IMR-90 (cell line): ENCODE data around the gene EPHA6. TPM values are rescaled to one million over a fixed set of nuclear protein-coding genes. Genes with fewer than 3 reads are reported as not detected.

Experiments
- ATAC-seq: fragments of 200-7000 bp; cut with Tn5 transposase; 2 replicates; pipeline ENCODE4 v1.9.1; 2020; ENCODE audit warnings: low read depth, mild to moderate bottlenecking, moderate library complexity
- BruUV-seq: library from RNA; stranded (reverse); fragments of 400-500 nt; replicated peaks from 2 replicates; lab custom pipeline; 2021; lab: Mats Ljungman, UMichigan
- CTCF ChIA-PET: fragments of 300-600 bp; formaldehyde crosslinking; extraction: SDS; loops from one replicate; lab custom pipeline; 2021; ENCODE audit warnings: antibody characterized with exemption; lab: Yijun Ruan, JAX
- POLR2A ChIA-PET: fragments of 300-600 bp; sonication (Branson Sonifier 250); formaldehyde crosslinking; loops from one replicate; lab custom pipeline; 2022; ENCODE audit warnings: antibody characterized with exemption; ENCODE audit not compliant: unreplicated experiment; lab: Charles Lee
- DNase-seq: peaks from one replicate; pipeline ENCODE4 v3.0.0; 2013
- H2AFZ ChIP-seq: replicated peaks from 2 replicates; pipeline ENCODE3; 2013; ENCODE audit warnings: low read length, mild to moderate bottlenecking; ENCODE audit not compliant: poor library complexity
- H2AK5ac ChIP-seq: 2 replicates; pipeline ENCODE4 v1.6.1; 2013; ENCODE audit warnings: low read depth, low read length, inconsistent platforms
- H2AK9ac ChIP-seq: replicated peaks from 2 replicates; pipeline ENCODE3; 2013; ENCODE audit warnings: mild to moderate bottlenecking, low read depth, low read length, moderate library complexity; ENCODE audit not compliant: poor library complexity
- H2BK120ac ChIP-seq: 2 replicates; pipeline ENCODE4 v1.6.1; 2013; ENCODE audit warnings: low read depth, low read length, inconsistent platforms
- H2BK15ac ChIP-seq: 3 replicates; pipeline ENCODE4 v1.6.1; 2013; ENCODE audit warnings: low read depth, low read length, inconsistent platforms
- H2BK20ac ChIP-seq: 2 replicates; pipeline ENCODE4 v1.6.1; 2013; ENCODE audit warnings: low read depth, mild to moderate bottlenecking, inconsistent platforms, low read length, moderate library complexity
- H2BK5ac ChIP-seq: 2 replicates; pipeline ENCODE4 v1.6.1; 2013; ENCODE audit warnings: mild to moderate bottlenecking, low read depth, low read length, inconsistent platforms; ENCODE audit not compliant: poor library complexity, severe bottlenecking
- H3K14ac ChIP-seq: replicated peaks from 2 replicates; pipeline ENCODE4 v1.6.1; 2013; ENCODE audit warnings: low read depth, low read length, inconsistent platforms
- H3K18ac ChIP-seq: 2 replicates; pipeline ENCODE4 v1.6.1; 2013; ENCODE audit warnings: low read depth, low read length, control low read depth
- H3K23ac ChIP-seq: 2 replicates; pipeline ENCODE4 v1.6.1; 2013; ENCODE audit warnings: low read depth, low read length, inconsistent platforms
- H3K27ac ChIP-seq: 2 replicates; pipeline ENCODE4 v1.5.1; 2013; ENCODE audit warnings: mild to moderate bottlenecking, control low read depth, low read length; ENCODE audit not compliant: insufficient read depth
- H3K27me3 ChIP-seq: 2 replicates; pipeline ENCODE4 v1.6.1; 2013; ENCODE audit warnings: low read length; ENCODE audit not compliant: control insufficient read depth, insufficient read depth
- H3K36me3 ChIP-seq: 2 replicates; pipeline ENCODE4 v1.6.1; 2013; ENCODE audit warnings: low read length, mixed read lengths; ENCODE audit not compliant: control insufficient read depth, insufficient read depth
- H3K4ac ChIP-seq: 2 replicates; pipeline ENCODE4 v1.6.1; 2013; ENCODE audit warnings: low read depth, low read length, inconsistent platforms
- H3K4me1 ChIP-seq: 2 replicates; pipeline ENCODE4 v1.6.1; 2013; ENCODE audit warnings: low read length, mixed read lengths; ENCODE audit not compliant: control insufficient read depth, insufficient read depth
- H3K4me2 ChIP-seq: 2 replicates; pipeline ENCODE4 v1.6.1; 2013; ENCODE audit warnings: low read depth, mild to moderate bottlenecking, control low read depth, low read length, moderate library complexity
- H3K4me3 ChIP-seq: 2 replicates; pipeline ENCODE4 v1.5.1; 2013; ENCODE audit warnings: low read depth, mild to moderate bottlenecking, control low read depth, low read length, moderate library complexity; ENCODE audit not compliant: insufficient read depth
- H3K56ac ChIP-seq: 2 replicates; pipeline ENCODE4 v1.6.1; 2013; ENCODE audit warnings: low read length, inconsistent platforms; ENCODE audit not compliant: insufficient read depth; ENCODE audit errors: extremely low read depth
- H3K79me1 ChIP-seq, 2 experiments: 2 replicates each; pipeline ENCODE4 v1.6.1; 2013; ENCODE audit warnings: low read length in 2 of 2, inconsistent platforms in 1 of 2, low read depth in 1 of 2
- H3K9ac ChIP-seq: 2 replicates; pipeline ENCODE4 v1.6.1; 2013; ENCODE audit warnings: low read depth, low read length, control low read depth
- H3K9me1 ChIP-seq: 2 replicates; pipeline ENCODE4 v1.6.1; 2013; ENCODE audit warnings: low read length, inconsistent platforms; ENCODE audit not compliant: insufficient read depth
- H3K9me3 ChIP-seq: 2 replicates; pipeline ENCODE4 v1.6.1; 2013; ENCODE audit warnings: low read length; ENCODE audit not compliant: control insufficient read depth, insufficient read depth
- H4K20me1 ChIP-seq: 2 replicates; pipeline ENCODE4 v1.6.1; 2013; ENCODE audit warnings: low read length, inconsistent platforms; ENCODE audit not compliant: insufficient read depth
- H4K5ac ChIP-seq: 2 replicates; pipeline ENCODE4 v1.6.1; 2013; ENCODE audit warnings: mild to moderate bottlenecking, low read depth, low read length, control low read depth
- H4K8ac ChIP-seq, 2 experiments: 2 replicates each; pipeline ENCODE4 v1.6.1; 2013; ENCODE audit warnings: low read depth in 2 of 2, low read length in 2 of 2, control low read depth in 1 of 2, inconsistent platforms in 1 of 2
- H4K91ac ChIP-seq: 2 replicates; pipeline ENCODE4 v1.6.1; 2013; ENCODE audit warnings: low read depth, low read length, inconsistent platforms; ENCODE audit not compliant: insufficient read depth
- BHLHE40 ChIP-seq: fragments of 150-350 bp; IDR thresholded peaks from 2 replicates; pipeline ENCODE4 v1.6.1; 2016; ENCODE audit warnings: mild to moderate bottlenecking, low read depth, low read length
- CEBPB ChIP-seq: IDR thresholded peaks from 2 replicates; pipeline ENCODE4 v1.6.1; 2012; ENCODE audit warnings: low read depth, low read length, improper control_type of control experiment
- CHD1 ChIP-seq: IDR thresholded peaks from 2 replicates; pipeline ENCODE4 v1.6.1; 2012; ENCODE audit warnings: low read depth, low read length, improper control_type of control experiment
- CTCF ChIP-seq: conservative IDR thresholded peaks from 2 replicates; pipeline ENCODE4 v1.5.1; 2012; ENCODE audit warnings: mild to moderate bottlenecking, low read depth, low read length, improper control_type of control experiment
- ELK1 ChIP-seq: fragments of 150-350 bp; IDR thresholded peaks from 2 replicates; pipeline ENCODE4 v1.6.1; 2016; ENCODE audit warnings: low read depth, mild to moderate bottlenecking, low read length, moderate library complexity, borderline replicate concordance
- FOS ChIP-seq: fragments of 150-350 bp; IDR thresholded peaks from 2 replicates; pipeline ENCODE4 v1.6.1; 2016; ENCODE audit warnings: low read depth, low read length
- MAFK ChIP-seq: IDR thresholded peaks from 2 replicates; pipeline ENCODE4 v1.6.1; 2012; ENCODE audit warnings: low read depth, low read length, improper control_type of control experiment
- MAZ ChIP-seq: IDR thresholded peaks from 2 replicates; pipeline ENCODE4 v1.6.1; 2012; ENCODE audit warnings: low read depth, mild to moderate bottlenecking, low read length, improper control_type of control experiment, moderate library complexity, borderline replicate concordance
- MXI1 ChIP-seq: IDR thresholded peaks from 2 replicates; pipeline ENCODE4 v1.6.1; 2012; ENCODE audit warnings: low read depth, mild to moderate bottlenecking, low read length, moderate library complexity, borderline replicate concordance
- NFE2L2 ChIP-seq: fragments of 150-350 bp; IDR thresholded peaks from 2 replicates; pipeline ENCODE4 v1.6.1; 2016; ENCODE audit warnings: low read depth, mild to moderate bottlenecking, low read length
- POLR2A ChIP-seq: IDR thresholded peaks from 2 replicates; pipeline ENCODE4 v1.6.1; 2012; ENCODE audit warnings: mild to moderate bottlenecking, low read depth, low read length
- RAD21 ChIP-seq: IDR thresholded peaks from 2 replicates; pipeline ENCODE4 v1.6.1; 2012; ENCODE audit warnings: low read length, improper control_type of control experiment
- RCOR1 ChIP-seq: IDR thresholded peaks from 2 replicates; pipeline ENCODE4 v1.6.1; 2012; ENCODE audit warnings: mild to moderate bottlenecking, low read length, improper control_type of control experiment; ENCODE audit not compliant: insufficient replicate concordance
- RFX5 ChIP-seq: IDR thresholded peaks from 2 replicates; pipeline ENCODE4 v1.8.0; 2012; ENCODE audit warnings: low read depth, mild to moderate bottlenecking, low read length, moderate library complexity
- SMC3 ChIP-seq: fragments of 150-350 bp; IDR thresholded peaks from 2 replicates; pipeline ENCODE4 v1.6.1; 2016; ENCODE audit warnings: low read depth, mild to moderate bottlenecking, antibody characterized with exemption, low read length, moderate library complexity
- USF2 ChIP-seq: fragments of 150-350 bp; IDR thresholded peaks from 2 replicates; pipeline ENCODE4 v1.6.1; 2017; ENCODE audit warnings: mild to moderate bottlenecking, antibody characterized with exemption, low read length, low read depth
- WGBS, 2 experiments: methylation state at CpG; one replicate each; pipeline versions ENCODE4 v1.1.5 to v1.1.7; 2013; ENCODE audit warnings: missing lambda C conversion rate in 2 of 2; ENCODE audit not compliant: insufficient read length in 1 of 2; ENCODE audit errors: extremely low coverage in 2 of 2; 5-methylcytosine and 5-hydroxymethylcytosine counted together
- dilution Hi-C: fragments of 300-500 bp; cut with HindIII; formaldehyde crosslinking; loops from one replicate; pipeline ENCODE4 v1.14.3; 2018; ENCODE audit warnings: low sequenced_read_pairs; ENCODE audit not compliant: unreplicated experiment
- in situ Hi-C: fragments of 300-500 bp; cut with MboI; formaldehyde crosslinking; loops from 3 replicates; pipeline ENCODE4 v1.14.3; 2019; ENCODE audit warnings: low sequenced_read_pairs, inconsistent platforms, mixed read lengths
- intact Hi-C: fragments of 100-400 bp; cut with micrococcal nuclease; formaldehyde crosslinking; loops from 2 replicates; pipeline ENCODE4 v1.10.0; 2022
- polyA plus RNA-seq, 3 experiments: library from polyadenylated mRNA; depleted of rRNA; stranded (reverse); fragments of >200 nt; gene quantifications; 2 replicates each; pipeline ENCODE4 v1.2.3, GENCODE V29; 2012; ENCODE audit warnings: low replicate concordance in 1 of 3
- total RNA-seq: library from RNA; depleted of rRNA; stranded (reverse); fragments of >200 nt; gene quantifications from 2 replicates; pipeline ENCODE4 v1.2.3, GENCODE V29; 2012

EPHA6 gene
- total and polyA plus RNA-seq, 2 of the 4 experiments (the other 2 are of a cell fraction), result not detected

GRCh38 chr3:96852849-96853248 lies 38.5 kb downstream of the EPHA6 start:
- no peak for TF ChIP-seq CEBPB
- no peak for TF ChIP-seq ELK1
- no peak for TF ChIP-seq RAD21
- TF ChIP-seq POLR2A, result no peak
- no peak for TF ChIP-seq CHD1
- TF ChIP-seq MXI1, result no peak
- TF ChIP-seq RCOR1, result no peak
- TF ChIP-seq NFE2L2, result no peak
- no peak for TF ChIP-seq USF2
- no peak for TF ChIP-seq FOS
- TF ChIP-seq MAFK, result no peak
- TF ChIP-seq RFX5, result no peak
- TF ChIP-seq SMC3, result no peak
- TF ChIP-seq CTCF, result no peak
- TF ChIP-seq BHLHE40, result no peak
- no peak for TF ChIP-seq MAZ
- no peaks in the 10 kb centered on the region for H4K20me1 ChIP-seq
- H2BK5ac ChIP-seq, result no peak overlapping the region
- no peak overlapping the region for H3K4me3 ChIP-seq
- H4K8ac ChIP-seq, result no peak overlapping the region
- in situ Hi-C loops (no loop called here), intact Hi-C loops (no loop called here), dilution Hi-C loops (no loop called here)
- no peak overlapping the region for H3K4ac ChIP-seq
- no peak for DNase-seq
- H3K4me2 ChIP-seq, result no peak overlapping the region
- no peaks in the 10 kb centered on the region for H3K4me1 ChIP-seq
- H3K18ac ChIP-seq, result no peak overlapping the region
- H3K23ac ChIP-seq, result no peak overlapping the region
- H3K79me1 ChIP-seq, result no peaks in the 10 kb centered on the region
- H3K9ac ChIP-seq, result no peak overlapping the region
- H3K56ac ChIP-seq, result no peak overlapping the region
- H3K27me3 ChIP-seq, result no peaks in the 10 kb centered on the region
- no peak for ATAC-seq
- WGBS, 2 experiments, result no CpG with 5 or more reads among the region's 2 CpGs
- no peak overlapping the region for H4K5ac ChIP-seq
- BruUV-seq, result no TSS peak
- ChIA-PET POLR2A (no interaction called here), CTCF (no interaction called here)
- no peak overlapping the region for H3K27ac ChIP-seq
- no peak overlapping the region for H2AFZ ChIP-seq
- H3K9me1 ChIP-seq, result no peaks in the 10 kb centered on the region
- no peak overlapping the region for H3K14ac ChIP-seq
- no peak overlapping the region for H2BK120ac ChIP-seq
- H2AK5ac ChIP-seq, result no peak overlapping the region
- H2BK15ac ChIP-seq, result no peak overlapping the region
- no peak overlapping the region for H2AK9ac ChIP-seq
- no peaks in the 10 kb centered on the region for H3K36me3 ChIP-seq
- no peak overlapping the region for H2BK20ac ChIP-seq
- H3K9me3 ChIP-seq, result peaks cover 6% of the 10 kb centered on the region; the same call in 1 of the 2 replicates
- H4K91ac ChIP-seq, result no peak overlapping the region
